Fibroblast of lung (primary cell): ENCODE data around the gene ANO10. TPM values are rescaled to one million over a fixed set of nuclear protein-coding genes. Genes with fewer than 3 reads are reported as not detected.
A peak's percentile ranks its signal among the peaks of the same experiment; 100 is the strongest.

Experiments used
- DNase-seq, 2 donors: peaks; one replicate each; pipeline versions ENCODE4 v3.0.0 to v3.0.0-alpha.2; 2010; ENCODE audit warnings: low read depth in 2 of 2
- H2AFZ ChIP-seq: 2 replicates; pipeline ENCODE4 v1.5.1; 2012; ENCODE audit warnings: low read length, control low read depth, inconsistent platforms
- H3K27ac ChIP-seq: 2 replicates; pipeline ENCODE4 v1.5.1; 2011; ENCODE audit warnings: low read length, control low read depth; ENCODE audit not compliant: insufficient read depth
- H3K27me3 ChIP-seq: 2 replicates; pipeline ENCODE4 v1.5.1; 2011; ENCODE audit warnings: mild to moderate bottlenecking, low read length; ENCODE audit not compliant: control insufficient read depth, insufficient read depth
- H3K36me3 ChIP-seq: 2 replicates; pipeline ENCODE4 v1.5.1; 2011; ENCODE audit warnings: low read length; ENCODE audit not compliant: control insufficient read depth, insufficient read depth
- H3K4me1 ChIP-seq: 2 replicates; pipeline ENCODE4 v1.5.1; 2011; ENCODE audit warnings: low read length; ENCODE audit not compliant: control insufficient read depth, insufficient read depth; ENCODE audit errors: extremely low read depth
- H3K4me2 ChIP-seq: 2 replicates; pipeline ENCODE4 v1.5.1; 2011; ENCODE audit warnings: low read length, control low read depth; ENCODE audit not compliant: insufficient read depth; ENCODE audit errors: extremely low read depth
- H3K4me3 ChIP-seq, 4 experiments: fragments of 200-600 bp in 1 of 4; sonication (generic) in 1 of 4; replicated peaks in 1 of 4; 2 replicates each; pipeline ENCODE4 v1.5.1; 2011 to 2016; ENCODE audit warnings: low read length in 4 of 4, low read depth in 3 of 4, mild to moderate bottlenecking in 3 of 4, control low read depth in 2 of 4, inconsistent platforms in 1 of 4, mixed read lengths in 1 of 4; ENCODE audit not compliant: insufficient read depth in 1 of 4; ENCODE audit errors: control extremely low read depth in 1 of 4
- H3K79me2 ChIP-seq: 2 replicates; pipeline ENCODE4 v1.5.1; 2012; ENCODE audit warnings: mild to moderate bottlenecking, low read length, inconsistent platforms; ENCODE audit not compliant: control insufficient read depth, insufficient read depth
- H3K9ac ChIP-seq: 2 replicates; pipeline ENCODE4 v1.5.1; 2011; ENCODE audit warnings: mild to moderate bottlenecking, low read length, control low read depth; ENCODE audit not compliant: insufficient read depth
- H3K9me3 ChIP-seq: 2 replicates; pipeline ENCODE4 v1.5.1; 2012; ENCODE audit warnings: low read depth, low read length; ENCODE audit not compliant: control insufficient read depth, insufficient read depth
- H4K20me1 ChIP-seq: 2 replicates; pipeline ENCODE4 v1.5.1; 2011; ENCODE audit warnings: low read length; ENCODE audit not compliant: control insufficient read depth, insufficient read depth; ENCODE audit errors: extremely low read depth
- CTCF ChIP-seq, 2 donors: IDR thresholded peaks in 1 of 2; conservative IDR thresholded peaks in 1 of 2; 1 replicate in 1 of 2; 2 replicates in 1 of 2; pipeline ENCODE4 v1.5.1; 2011 to 2012; ENCODE audit warnings: low read length in 2 of 2, control low read depth in 1 of 2, inconsistent platforms in 1 of 2, low read depth in 1 of 2, mild to moderate bottlenecking in 1 of 2
- EZH2 ChIP-seq: IDR thresholded peaks from 2 replicates; pipeline ENCODE4 v1.5.1; 2012; ENCODE audit warnings: low read length, control low read depth, mild to moderate bottlenecking; ENCODE audit errors: missing control alignments
- polyA plus RNA-seq, 2 donors: library from polyadenylated mRNA; depleted of rRNA in 1 of 2; stranded (reverse) in 1 of 2; unstranded in 1 of 2; fragments of >200 nt; gene quantifications; 2 replicates each; pipeline ENCODE4 v1.2.1, GENCODE V29; 2011 to 2012; ENCODE audit warnings: missing spikeins in 1 of 2
- total RNA-seq: library from RNA; depleted of rRNA; stranded (reverse); fragments of >200 nt; gene quantifications from 2 replicates; pipeline ENCODE4 v1.2.1, GENCODE V29; 2014

The ANO10 gene
- total and polyA plus RNA-seq, 2 donors (not counting 1 experiment from before 2014, with no cell fraction given): 103 to 138 TPM

DNA sequence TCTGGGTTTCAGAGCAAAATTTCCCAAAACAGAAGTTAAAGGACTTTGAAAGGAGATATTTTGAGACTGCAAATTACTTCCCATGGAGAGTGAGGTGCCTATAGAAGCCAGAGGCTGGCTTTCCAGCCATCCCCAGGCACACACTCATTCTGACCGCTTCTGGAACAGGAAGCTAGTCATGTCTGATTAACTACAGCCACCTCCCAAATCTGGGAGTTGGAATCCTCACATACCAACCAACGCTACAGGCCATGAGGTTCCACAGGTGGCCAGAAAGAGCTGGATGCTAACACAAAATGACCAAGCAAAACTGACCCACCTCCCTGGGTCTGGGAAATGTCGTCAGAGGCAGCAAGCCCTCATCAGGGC lies 248.3 kb downstream of the ANO10 start:
- Histone ChIP-seq H2AFZ (no peak overlapping the region), H3K9me3 (no peaks in the 10 kb centered on the region), H3K4me1 (peaks cover 1% of the 10 kb centered on the region), H4K20me1 (no peaks in the 10 kb centered on the region), H3K4me3 (no peak overlapping the region), H3K79me2 (no peaks in the 10 kb centered on the region), H3K27ac (no peak overlapping the region), H3K27me3 (no peaks in the 10 kb centered on the region), H3K9ac (no peak overlapping the region), H3K36me3 (no peaks in the 10 kb centered on the region), H3K4me2 (no peak overlapping the region)
- no peak for TF ChIP-seq CTCF (conservative IDR thresholded peaks at IDR 0.05 in 1 of 2, IDR thresholded peaks at IDR 0.05 in 1 of 2; ENCODE audit: low read depth in 1 of 2, low read length in 2 of 2)
- TF ChIP-seq EZH2: no peak
- DNase-seq: peak in 1 of 2 donors; percentile 61

- no peaks in the 10 kb centered on the region for H3K36me3 ChIP-seq
- TF ChIP-seq CTCF (conservative IDR thresholded peaks at IDR 0.05 in 1 of 2, IDR thresholded peaks at IDR 0.05 in 1 of 2; ENCODE audit: low read depth in 1 of 2, low read length in 2 of 2) (no peak), EZH2 (no peak)
- no peak overlapping the region for H2AFZ ChIP-seq
- H3K4me1 ChIP-seq: no peaks in the 10 kb centered on the region
- H3K27me3 ChIP-seq: no peaks in the 10 kb centered on the region
- no peak overlapping the region for H3K9ac ChIP-seq
- H3K9me3 ChIP-seq: no peaks in the 10 kb centered on the region
- H3K79me2 ChIP-seq: no peaks in the 10 kb centered on the region
- DNase-seq: peak in 1 of 2 donors; percentile 38
- no peak overlapping the region for H3K4me2 ChIP-seq
- H3K27ac ChIP-seq: no peak overlapping the region
- H4K20me1 ChIP-seq: no peaks in the 10 kb centered on the region
- no peak overlapping the region for H3K4me3 ChIP-seq
These were observed 248.8 kb downstream of the ANO10 start for GRCh38 chr3:43372809-43373559.

DNA sequence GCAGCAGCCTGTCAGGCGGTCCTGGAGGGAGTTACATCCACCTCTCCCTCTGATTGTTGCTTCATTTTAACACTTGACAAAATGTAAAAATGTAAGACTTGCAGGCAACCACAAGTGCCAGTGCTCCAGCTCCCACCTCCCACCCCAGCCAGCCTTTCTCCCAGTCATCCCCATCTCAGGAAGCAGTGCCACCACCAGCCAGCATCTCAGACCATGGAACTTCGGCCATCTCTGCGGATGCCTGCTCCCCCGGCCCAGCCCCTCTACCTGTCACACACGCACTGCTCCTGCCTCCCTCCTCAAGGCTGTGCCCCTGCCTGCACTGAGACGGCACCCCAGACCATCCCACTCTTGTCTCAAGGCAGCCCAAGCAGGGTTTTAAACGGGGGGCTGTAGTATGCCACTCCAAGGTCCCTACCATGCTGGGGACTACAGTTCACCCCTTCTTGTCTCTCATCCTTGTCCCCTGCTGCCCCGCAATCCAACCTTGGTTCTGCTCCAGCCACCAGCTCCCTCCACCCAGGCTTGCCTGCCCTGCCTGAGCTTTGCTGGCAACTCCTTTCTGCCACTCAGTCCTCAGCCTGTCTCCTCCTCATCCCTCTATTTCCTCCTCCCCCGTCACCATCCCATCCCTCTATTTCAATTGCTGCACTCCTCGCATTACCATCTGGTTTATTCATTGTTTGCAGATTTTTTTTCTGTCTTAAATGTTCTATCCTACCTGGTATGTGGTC lies 249.6 kb downstream of the ANO10 start:
- no peak overlapping the region for H3K9ac ChIP-seq
- H3K4me1 ChIP-seq: no peaks in the 10 kb centered on the region
- no peak overlapping the region for H3K27ac ChIP-seq
- no peaks in the 10 kb centered on the region for H4K20me1 ChIP-seq
- H3K4me3 ChIP-seq: no peak overlapping the region
- H3K9me3 ChIP-seq: no peaks in the 10 kb centered on the region
- no peak for DNase-seq
- no peaks in the 10 kb centered on the region for H3K79me2 ChIP-seq
- no peak for TF ChIP-seq CTCF (conservative IDR thresholded peaks at IDR 0.05 in 1 of 2, IDR thresholded peaks at IDR 0.05 in 1 of 2; ENCODE audit: low read depth in 1 of 2, low read length in 2 of 2)
- no peak for TF ChIP-seq EZH2
- no peaks in the 10 kb centered on the region for H3K36me3 ChIP-seq
- H2AFZ ChIP-seq: no peak overlapping the region
- H3K4me2 ChIP-seq: no peak overlapping the region
- no peaks in the 10 kb centered on the region for H3K27me3 ChIP-seq
